Neural crest cell (in vitro differentiated cells): ENCODE results near the gene GARRE1. TPM values are rescaled to one million over a fixed set of nuclear protein-coding genes. Genes with fewer than 3 reads are reported as not detected.

Experiments
- DNase-seq: peaks from one replicate; pipeline ENCODE4 v3.0.0; 2021; ENCODE audit warnings: low read depth, mixed read lengths, low spot score
- H3K27ac Mint-ChIP-seq: one replicate; pipeline ENCODE4 v1.8.0; 2021; ENCODE audit warnings: mild to moderate bottlenecking, mixed read lengths; ENCODE audit not compliant: unreplicated experiment
- H3K27me3 Mint-ChIP-seq: 2 replicates; pipeline ENCODE4 v1.8.0; 2021; ENCODE audit warnings: low read depth, mild to moderate bottlenecking, mixed read lengths
- H3K36me3 Mint-ChIP-seq: 2 replicates; pipeline ENCODE4 v1.8.0; 2021; ENCODE audit warnings: low read depth, mild to moderate bottlenecking, mixed read lengths
- H3K4me1 Mint-ChIP-seq: 2 replicates; pipeline ENCODE4 v1.8.0; 2021; ENCODE audit warnings: mixed read lengths
- H3K4me3 Mint-ChIP-seq: one replicate; pipeline ENCODE4 v1.8.0; 2021; ENCODE audit warnings: mild to moderate bottlenecking, mixed read lengths
- H3K9me3 Mint-ChIP-seq: 2 replicates; pipeline ENCODE4 v1.8.0; 2021; ENCODE audit warnings: mixed read lengths
- CTCF ChIP-seq: fragments of 200-600 bp; sonication (generic); conservative IDR thresholded peaks from 2 replicates; pipeline ENCODE4 v1.5.0; 2021; ENCODE audit warnings: antibody characterized with exemption, mild to moderate bottlenecking
- total RNA-seq: library from RNA; stranded (reverse); gene quantifications from 2 replicates; pipeline ENCODE4 v1.2.1, GENCODE V29; 2021

GARRE1 gene
- total RNA-seq, 1 donor from 2014 or later: 20.0 TPM

- no peak for DNase-seq
- H3K4me1 Mint-ChIP-seq: peaks cover 8% of the 10 kb centered on the region
- H3K27ac Mint-ChIP-seq: no peak overlapping the region
- H3K9me3 Mint-ChIP-seq: no peaks in the 10 kb centered on the region
- no peak for TF ChIP-seq CTCF
- H3K27me3 Mint-ChIP-seq: no peaks in the 10 kb centered on the region
- peaks cover 5% of the 10 kb centered on the region for H3K36me3 Mint-ChIP-seq
- no peak overlapping the region for H3K4me3 Mint-ChIP-seq
These were observed 46.6 kb downstream of the GARRE1 start for GRCh38 chr19:34300962-34301361.

Other genes with a start within 250 kb of the GARRE1 start
- 141 and 153 TPM in 2 replicates for gene LSM14A, start 82.0 kb upstream of the GARRE1 start, total RNA-seq
- gene GPI, start 110.6 kb downstream of the GARRE1 start, total RNA-seq: 227 and 245 TPM in 2 replicates
- 12.9 and 15.1 TPM in 2 replicates for gene PDCD2L, start 149.8 kb downstream of the GARRE1 start, total RNA-seq
- 191 and 205 TPM in 2 replicates for gene UBA2, start 173.8 kb downstream of the GARRE1 start, total RNA-seq
- 15.1 and 17.0 TPM in 2 replicates for gene WTIP, start 227.2 kb downstream of the GARRE1 start, total RNA-seq